Activated B cell treated with CpG ODN at 0.5 μM for 24 hours (primary cell): ENCODE results near the gene CAMK2D. TPM values are rescaled to one million over a fixed set of nuclear protein-coding genes. Genes with fewer than 3 reads are reported as not detected.

ENCODE experiments used
- ATAC-seq: fragments of 200-7000 bp; cut with Tn5 transposase; one replicate; pipeline ENCODE4 v1.10.0; 2021; ENCODE audit warnings: low read depth, mild to moderate bottlenecking, moderate library complexity
- CTCF ChIA-PET: fragments of 350-600 bp; sonication (Branson Sonifier 250); formaldehyde crosslinking; loops from one replicate; lab custom pipeline; 2021; ENCODE audit warnings: antibody characterized with exemption; lab: Charles Lee
- POLR2A ChIA-PET: fragments of 350-600 bp; sonication (Branson Sonifier 250); formaldehyde crosslinking; loops from one replicate; lab custom pipeline; 2021; ENCODE audit warnings: antibody characterized with exemption; lab: Charles Lee
- DNase-seq: peaks from one replicate; pipeline ENCODE4 v3.0.0; 2022
- H3K27ac Mint-ChIP-seq: one replicate; pipeline ENCODE4 v1.8.0; 2020; ENCODE audit warnings: mixed read lengths
- H3K27me3 Mint-ChIP-seq: one replicate; pipeline ENCODE4 v1.8.0; 2021; ENCODE audit warnings: mixed read lengths
- H3K36me3 Mint-ChIP-seq: one replicate; pipeline ENCODE4 v1.8.0; 2021; ENCODE audit warnings: low read depth, mixed read lengths
- H3K4me1 Mint-ChIP-seq: one replicate; pipeline ENCODE4 v1.8.0; 2021; ENCODE audit warnings: mixed read lengths
- H3K4me3 Mint-ChIP-seq: one replicate; pipeline ENCODE4 v1.8.0; 2020; ENCODE audit warnings: mild to moderate bottlenecking, mixed read lengths
- H3K9me3 Mint-ChIP-seq: one replicate; pipeline ENCODE4 v1.8.0; 2020; ENCODE audit warnings: mixed read lengths
- CTCF ChIP-seq: fragments of 200-600 bp; IDR thresholded peaks from one replicate; pipeline ENCODE4 v1.8.0; 2022; ENCODE audit warnings: antibody characterized with exemption, mild to moderate bottlenecking
- intact Hi-C: fragments of 100-400 bp; cut with micrococcal nuclease; formaldehyde crosslinking; loops from one replicate; pipeline ENCODE4 v1.15.1; 2024
- total RNA-seq: library from RNA; stranded (reverse); gene quantifications from 2 replicates; pipeline ENCODE4 v1.2.3, GENCODE V29; 2022

CAMK2D gene
- total RNA-seq, 1 donor from 2014 or later = 72.9 TPM

- Mint-ChIP-seq H3K36me3 (peaks cover 10% of the 10 kb centered on the region), H3K9me3 (no peaks in the 10 kb centered on the region), H3K27me3 (no peaks in the 10 kb centered on the region), H3K4me3 (no peak overlapping the region), H3K27ac (no peak overlapping the region), H3K4me1 (peaks cover 41% of the 10 kb centered on the region)
- ChIA-PET CTCF (no interaction called here), POLR2A (interaction anchor here (2.5 to 3.3 kb wide), 2 partner anchors 21 to 72 kb away, joined by 7 to 12 read pairs; no protein-coding TSS in a partner anchor)
- TF ChIP-seq CTCF = no peak
- DNase-seq (no peak), ATAC-seq (no peak)
- intact Hi-C loops = loop anchor here (2.0 kb wide), 2 partner anchors 17 to 27 kb away; no protein-coding TSS in a partner anchor
Observed at GRCh38 chr4:113619526-113619925, 142.0 kb downstream of the CAMK2D start.

GRCh38 chr4:113618205-113618604, 143.3 kb downstream of the CAMK2D start:
- ChIA-PET CTCF (interaction anchor here (1.0 to 1.8 kb wide), 2 partner anchors 18 to 71 kb away, joined by 3 to 4 read pairs; no protein-coding TSS in a partner anchor), POLR2A (interaction anchor here (1.0 to 3.3 kb wide), 6 partner anchors 23 to 143 kb away, joined by 3 to 12 read pairs (median 6); no protein-coding TSS in a partner anchor)
- TF ChIP-seq CTCF = no peak
- no peaks in the 10 kb centered on the region for H3K27me3 Mint-ChIP-seq
- peak; percentile 83 for ATAC-seq
- H3K36me3 Mint-ChIP-seq = peaks cover 10% of the 10 kb centered on the region
- peaks cover 48% of the 10 kb centered on the region for H3K4me1 Mint-ChIP-seq
- H3K4me3 Mint-ChIP-seq = no peak overlapping the region
- intact Hi-C loops = loop anchor here (1.0 to 2.0 kb wide), 8 partner anchors 9 to 144 kb away; no protein-coding TSS in a partner anchor
- DNase-seq = no peak
- H3K27ac Mint-ChIP-seq = no peak overlapping the region
- H3K9me3 Mint-ChIP-seq = no peaks in the 10 kb centered on the region

- no peak for TF ChIP-seq CTCF
- ChIA-PET POLR2A (interaction anchor here (0.6 to 3.3 kb wide), 5 partner anchors 11 to 144 kb away, joined by 3 to 12 read pairs (median 4); partner anchors contain the start of gene CAMK2D), CTCF (interaction anchor here (1.0 to 1.8 kb wide), 2 partner anchors 19 to 69 kb away, joined by 3 to 4 read pairs; no protein-coding TSS in a partner anchor)
- Mint-ChIP-seq H3K9me3 (no peaks in the 10 kb centered on the region), H3K27me3 (no peaks in the 10 kb centered on the region), H3K4me1 (peaks cover 48% of the 10 kb centered on the region), H3K36me3 (peaks cover 4% of the 10 kb centered on the region), H3K4me3 (peak overlapping the region; percentile 36), H3K27ac (no peak overlapping the region)
- intact Hi-C loops = no loop called here
- ATAC-seq = no peak
- no peak for DNase-seq
Observed at GRCh38 chr4:113617195-113617594, 144.3 kb downstream of the CAMK2D start.

- DNase-seq (no peak), ATAC-seq (no peak)
- intact Hi-C loops = no loop called here
- H3K9me3 Mint-ChIP-seq = no peaks in the 10 kb centered on the region
- peaks cover 2% of the 10 kb centered on the region for H3K36me3 Mint-ChIP-seq
- no peak for TF ChIP-seq CTCF
- H3K27me3 Mint-ChIP-seq = no peaks in the 10 kb centered on the region
- H3K27ac Mint-ChIP-seq = peak overlapping the region; percentile 73
- ChIA-PET CTCF (no interaction called here), POLR2A (interaction anchor here (0.8 to 3.3 kb wide), 3 partner anchors 23 to 144 kb away, joined by 3 to 12 read pairs (median 4); partner anchors contain the start of gene CAMK2D)
- H3K4me1 Mint-ChIP-seq = peaks cover 47% of the 10 kb centered on the region
- H3K4me3 Mint-ChIP-seq = peak overlapping the region; percentile 20
Observed at GRCh38 chr4:113616443-113616842, 145.1 kb downstream of the CAMK2D start.

- peaks cover 59% of the 10 kb centered on the region for H3K4me1 Mint-ChIP-seq
- POLR2A ChIA-PET = interaction anchor here (1.6 to 2.2 kb wide), 2 partner anchors 18 to 50 kb away, joined by 5 to 13 read pairs; no protein-coding TSS in a partner anchor
- H3K27ac Mint-ChIP-seq = peak overlapping the region; percentile 63
- CTCF ChIA-PET = interaction anchor here (1.0 kb wide), 1 partner anchor 22 kb away, joined by 3 read pairs; no protein-coding TSS in a partner anchor
- no peak for ATAC-seq
- no peak for TF ChIP-seq CTCF
- intact Hi-C loops = no loop called here
- peaks cover 10% of the 10 kb centered on the region for H3K36me3 Mint-ChIP-seq
- no peak overlapping the region for H3K4me3 Mint-ChIP-seq
- no peaks in the 10 kb centered on the region for H3K27me3 Mint-ChIP-seq
- DNase-seq = no peak
- H3K9me3 Mint-ChIP-seq = no peaks in the 10 kb centered on the region
Observed at GRCh38 chr4:113614414-113614813, 147.1 kb downstream of the CAMK2D start.
